ENCODE measurements around the gene ID3.
A peak's percentile ranks its signal among the peaks of the same experiment; 100 is the strongest.
"Not testable (repeated sequence)": the region's sequence is repeated elsewhere in the genome, so short reads cannot be mapped to it uniquely, and the experiment has no call there.

Gene ID3

GRCh38 chr1:23545851-23546250 lies 13.4 kb downstream of the ID3 start:
- no peak for TF ChIP-seq CTCF (IDR thresholded peaks at IDR 0.05)

GRCh38 chr1:23544444-23545389 lies 14.6 kb downstream of the ID3 start:
- TF ChIP-seq CTCF (IDR thresholded peaks at IDR 0.05) = peak; percentile 94

More at GRCh38 chr1:23545851-23546250, 13.4 kb downstream of the ID3 start:
- DNase-seq (ENCODE audit: low spot score) = no peak
- no peak overlapping the region for H3K4me3 ChIP-seq
- peak overlapping the region in 1 of 2 donors; percentile 20 for H3K27ac ChIP-seq

GRCh38 chr1:23543707-23544443 lies 15.4 kb downstream of the ID3 start:
- no peak overlapping the region for H3K4me3 ChIP-seq
- no peak overlapping the region for H3K27ac ChIP-seq
- no peak for TF ChIP-seq CTCF (IDR thresholded peaks at IDR 0.05)
- no peak for DNase-seq (ENCODE audit: low spot score)

More at GRCh38 chr1:23544444-23545389, 14.6 kb downstream of the ID3 start:
- H3K27ac ChIP-seq = no peak overlapping the region
- no peak overlapping the region for H3K4me3 ChIP-seq
- peak; percentile 84 for DNase-seq (ENCODE audit: low spot score)

GRCh38 chr1:23542940-23543339 lies 16.4 kb downstream of the ID3 start:
- not testable (repeated sequence) for H3K27ac ChIP-seq; H3K4me3 ChIP-seq; DNase-seq (ENCODE audit: low spot score)

- TF ChIP-seq CTCF (IDR thresholded peaks at IDR 0.05) = peak; percentile 79
- peak overlapping the region in 1 of 2 donors; percentile 6 for H3K27ac ChIP-seq
- H3K4me3 ChIP-seq = peak overlapping the region; percentile 46
- peak; percentile 91 for DNase-seq (ENCODE audit: low spot score)
These were observed 19.5 kb downstream of the ID3 start for GRCh38 chr1:23539698-23540266.

GRCh38 chr1:23537296-23537973 lies 21.9 kb downstream of the ID3 start:
- no peak for DNase-seq (ENCODE audit: low spot score)
- no peak overlapping the region for H3K4me3 ChIP-seq
- no peak overlapping the region for H3K27ac ChIP-seq
- no peak for TF ChIP-seq CTCF (IDR thresholded peaks at IDR 0.05)

Data from coronary artery (tissue), 2 donors.